HepG2 (cell line): Measurements from ENCODE around the gene CHRM5. TPM values are rescaled to one million over a fixed set of nuclear protein-coding genes. Genes with fewer than 3 reads are reported as not detected.

Experiments
- ATAC-seq: fragments of 200-7000 bp; cut with Tn5 transposase; 3 replicates; pipeline ENCODE4 v1.9.1; 2020; ENCODE audit warnings: mild to moderate bottlenecking, moderate library complexity
- BruUV-seq: library from RNA; stranded (reverse); fragments of 400-500 nt; replicated peaks from 2 replicates; lab custom pipeline; 2021; lab: Mats Ljungman, UMichigan
- CTCF ChIA-PET: fragments of 300-600 bp; formaldehyde crosslinking; extraction: SDS; loops from one replicate; lab custom pipeline; 2021; ENCODE audit warnings: low total read pairs, inconsistent platforms, low intra/inter-chr PET ratio; lab: Yijun Ruan, JAX
- POLR2A ChIA-PET: fragments of 350-600 bp; sonication (Branson Sonifier 250); formaldehyde crosslinking; loops from one replicate; lab custom pipeline; 2020; ENCODE audit warnings: antibody characterized with exemption, inconsistent platforms; lab: Yijun Ruan, JAX
- DNase-seq: peaks from one replicate; pipeline ENCODE4 v3.0.0-alpha.2; 2015; ENCODE audit warnings: low spot score
- FAIRE-seq: peaks from 3 replicates; lab custom pipeline; 2011; peaks lifted over from hg19 to GRCh38; lab: Jason Lieb, UNC
- H2AFZ ChIP-seq: one replicate; pipeline ENCODE4 v1.6.1; 2011; ENCODE audit warnings: low read length, inconsistent platforms
- H3K27ac ChIP-seq: fragments of 300-600 bp; 3 replicates; pipeline ENCODE4 v1.8.0; 2011; ENCODE audit warnings: mixed run types, mild to moderate bottlenecking, mixed read lengths, low read length, inconsistent platforms; ENCODE audit not compliant: insufficient read depth; ENCODE audit errors: extremely low read length
- H3K27me3 ChIP-seq, 2 experiments: fragments of 200-600 bp in 1 of 2; 2 replicates in 1 of 2; 3 replicates in 1 of 2; pipeline versions ENCODE4 v1.6.0 to v1.8.0; 2011; ENCODE audit warnings: low read length in 2 of 2, mild to moderate bottlenecking in 2 of 2, moderate library complexity in 2 of 2, inconsistent platforms in 1 of 2; ENCODE audit not compliant: insufficient read depth in 2 of 2, control insufficient read depth in 1 of 2
- H3K36me3 ChIP-seq, 2 experiments: fragments of 200-600 bp in 1 of 2; replicated peaks in 1 of 2; 2 replicates in 1 of 2; 3 replicates in 1 of 2; pipeline versions ENCODE4 v1.5.1 to v1.8.0; 2011; ENCODE audit warnings: low read length in 2 of 2, inconsistent platforms in 1 of 2; ENCODE audit not compliant: insufficient read depth in 2 of 2, control insufficient read depth in 1 of 2
- H3K4me1 ChIP-seq: 2 replicates; pipeline ENCODE4 v1.5.1; 2012; ENCODE audit warnings: low read length, inconsistent platforms; ENCODE audit not compliant: insufficient read depth
- H3K4me2 ChIP-seq: 2 replicates; pipeline ENCODE4 v1.6.0; 2011; ENCODE audit warnings: low read depth, low read length, inconsistent platforms
- H3K4me3 ChIP-seq, 3 experiments: fragments of 200-600 bp in 1 of 3; sonication (generic), shearing (Covaris generic) in 1 of 3; replicated peaks in 1 of 3; 2 replicates each; pipeline ENCODE4 v1.5.1; 2011 to 2016; ENCODE audit warnings: low read length in 3 of 3, inconsistent platforms in 2 of 3, low read depth in 2 of 3, mild to moderate bottlenecking in 2 of 3, control low read depth in 1 of 3, mixed read lengths in 1 of 3; ENCODE audit not compliant: insufficient read depth in 1 of 3
- H3K79me2 ChIP-seq: one replicate; pipeline ENCODE4 v1.6.1; 2011; ENCODE audit warnings: low read length, inconsistent platforms; ENCODE audit not compliant: insufficient read depth
- H3K9ac ChIP-seq: 2 replicates; pipeline ENCODE4 v1.6.0; 2011; ENCODE audit warnings: mild to moderate bottlenecking, low read depth, low read length, inconsistent platforms; ENCODE audit not compliant: insufficient read depth
- H3K9me3 ChIP-seq: 2 replicates; pipeline ENCODE4 v1.5.1; 2012; ENCODE audit warnings: mild to moderate bottlenecking, low read length
- H4K20me1 ChIP-seq: 2 replicates; pipeline ENCODE4 v1.6.0; 2011; ENCODE audit warnings: inconsistent platforms, mild to moderate bottlenecking, low read length, moderate library complexity; ENCODE audit not compliant: insufficient read depth
- ARID3A ChIP-seq: IDR thresholded peaks from 2 replicates; pipeline ENCODE4 v1.6.1; 2012; ENCODE audit warnings: low read depth, low read length, improper control_type of control experiment
- CREM ChIP-seq, 2 experiments: sonication (generic) in 1 of 2; formaldehyde crosslinking in 1 of 2; IDR thresholded peaks; 2 replicates each; pipeline versions ENCODE4 v1.4.0 to v1.6.1; 2016 to 2020; ENCODE audit warnings: antibody characterized with exemption in 1 of 2, mild to moderate bottlenecking in 1 of 2, missing genetic modification reagents in 1 of 2
- FIP1L1 ChIP-seq: fragments of 200-400 bp; formaldehyde crosslinking; IDR thresholded peaks from 2 replicates; pipeline ENCODE4 v1.6.1; 2018; ENCODE audit warnings: low read depth, mild to moderate bottlenecking, low read length, moderate library complexity, borderline replicate concordance; ENCODE audit not compliant: insufficient read depth
- KMT2B ChIP-seq: IDR thresholded peaks from 2 replicates; pipeline ENCODE4 v1.6.1; 2016; ENCODE audit warnings: missing genetic modification reagents, missing compliant biosample characterization
- NCOR1 ChIP-seq: fragments of 200-600 bp; sonication (generic); IDR thresholded peaks from 2 replicates; pipeline ENCODE4 v1.7.0; 2017; ENCODE audit warnings: antibody characterized with exemption, low read length, borderline replicate concordance
- NFATC3 ChIP-seq: sonication (generic); formaldehyde crosslinking; IDR thresholded peaks from 2 replicates; pipeline ENCODE4 v1.5.1; 2020; ENCODE audit warnings: mild to moderate bottlenecking, missing genetic modification reagents
- NR2F1 ChIP-seq, 2 experiments: fragments of 450-650 bp in 1 of 2; formaldehyde crosslinking in 1 of 2; IDR thresholded peaks; 2 replicates each; pipeline versions ENCODE4 v1.5.0 to v1.6.1; 2016 to 2020; ENCODE audit warnings: mild to moderate bottlenecking in 1 of 2, missing compliant biosample characterization in 1 of 2, missing genetic modification reagents in 1 of 2, moderate library complexity in 1 of 2
- SP2 ChIP-seq: sonication (generic); formaldehyde crosslinking; IDR thresholded peaks from 2 replicates; pipeline ENCODE4 v1.5.1; 2020; ENCODE audit warnings: mild to moderate bottlenecking, missing genetic modification reagents
- SRSF4 ChIP-seq: fragments of 200-400 bp; formaldehyde crosslinking; IDR thresholded peaks from one replicate; pipeline ENCODE4 v1.6.1; 2018; ENCODE audit warnings: mild to moderate bottlenecking, low read depth, low read length, moderate library complexity; ENCODE audit not compliant: poor library complexity, severe bottlenecking
- STAG1 ChIP-seq: sonication (generic); formaldehyde crosslinking; IDR thresholded peaks from 2 replicates; pipeline ENCODE4 v1.4.0; 2020; ENCODE audit warnings: missing genetic modification reagents
- ZNF552 ChIP-seq: sonication (generic); formaldehyde crosslinking; IDR thresholded peaks from 2 replicates; pipeline ENCODE4 v1.9.0; 2022; ENCODE audit warnings: missing genetic modification reagents, mild to moderate bottlenecking, borderline replicate concordance
- ZNF788 ChIP-seq: sonication (generic); formaldehyde crosslinking; IDR thresholded peaks from 2 replicates; pipeline ENCODE4 v1.5.0; 2020; ENCODE audit warnings: mild to moderate bottlenecking, missing genetic modification reagents, borderline replicate concordance
- ZUFSP ChIP-seq: sonication (generic); formaldehyde crosslinking; IDR thresholded peaks from 2 replicates; pipeline ENCODE4 v1.9.0; 2021; ENCODE audit warnings: missing genetic modification reagents, mild to moderate bottlenecking, borderline replicate concordance
- WGBS: methylation state at CpG from one replicate; pipeline ENCODE4 v1.1.6; 2017; ENCODE audit warnings: low lambda C conversion rate; 5-methylcytosine and 5-hydroxymethylcytosine counted together
- in situ Hi-C: cut with HindIII; loops from 2 replicates; pipeline ENCODE4 v1.10.0; 2017; ENCODE audit warnings: low pct_unique_long_range_greater_than_20kb; ENCODE audit not compliant: extremely low pct_ligation_motif_present
- intact Hi-C: fragments of 100-400 bp; cut with micrococcal nuclease; formaldehyde crosslinking; loops from one replicate; pipeline ENCODE4 v1.10.0; 2022; ENCODE audit not compliant: unreplicated experiment
- polyA plus RNA-seq, 8 experiments: library from polyadenylated mRNA; depleted of rRNA in 3 of 8; stranded (reverse) in 7 of 8; unstranded in 1 of 8; fragments of >200 nt; fragmentation: Illumina TruSeq in 4 of 8; extraction: Trizol in 4 of 8; gene quantifications; 2 replicates each; pipeline versions ENCODE4 v1.2.1 to v1.2.3, GENCODE V29; 2011 to 2016; ENCODE audit warnings: low read depth in 4 of 8, missing spikeins in 1 of 8, mixed read lengths in 1 of 8; ENCODE audit not compliant: insufficient read depth in 1 of 8
- total RNA-seq, 5 experiments: library from RNA; depleted of rRNA; stranded (reverse); fragments of >200 nt; fragmentation: Illumina TruSeq; extraction: Trizol; gene quantifications; 2 replicates each; pipeline ENCODE4 v1.2.3, GENCODE V29; 2016; ENCODE audit warnings: low read depth in 1 of 5
- TF ChIP-seq, protein P1 (sequence below): sonication (generic); formaldehyde crosslinking; IDR thresholded peaks from 2 replicates; pipeline ENCODE4 v1.4.0; 2020; ENCODE audit warnings: missing genetic modification reagents

Gene CHRM5
- total and polyA plus RNA-seq, 2 of the 13 experiments (the other 11 are each of a cell fraction or from before 2014, with no cell fraction given) = not detected

DNA sequence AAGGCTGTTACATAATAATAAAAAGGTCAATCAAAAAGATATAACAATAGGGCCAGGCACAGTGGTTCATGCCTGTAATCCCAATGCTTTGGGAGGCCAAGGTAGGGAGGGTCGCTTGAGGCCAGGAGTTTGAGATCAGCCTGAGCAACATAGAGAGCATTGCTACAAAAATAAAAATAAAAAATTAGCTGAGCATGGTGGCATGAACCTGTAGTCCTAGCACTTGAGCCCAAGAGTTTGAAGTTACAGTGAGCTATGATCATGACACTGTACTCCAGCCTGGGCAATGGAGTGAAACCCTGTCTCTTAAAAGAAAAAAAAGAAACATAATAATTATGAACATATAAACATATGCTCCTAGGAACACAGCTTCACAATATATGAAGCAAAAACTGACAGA, 41.4 kb downstream of the CHRM5 start:
- TF ChIP-seq CREM (IDR thresholded peaks at IDR 0.05) (no peak), CREM (CRISPR knock-in tag; IDR thresholded peaks at IDR 0.05) (no peak), ZNF552 (CRISPR knock-in tag) (no peak), STAG1 (CRISPR knock-in tag) (no peak), ZNF788 (CRISPR knock-in tag) (no peak), FIP1L1 (no peak), NCOR1 (no peak), SRSF4 (no peak)
- TF ChIP-seq, protein P1, sequence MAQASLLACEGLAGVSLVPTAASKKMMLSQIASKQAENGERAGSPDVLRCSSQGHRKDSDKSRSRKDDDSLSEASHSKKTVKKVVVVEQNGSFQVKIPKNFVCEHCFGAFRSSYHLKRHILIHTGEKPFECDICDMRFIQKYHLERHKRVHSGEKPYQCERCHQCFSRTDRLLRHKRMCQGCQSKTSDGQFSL (CRISPR knock-in tag) = no peak
- in situ Hi-C loops = no loop called here
- FAIRE-seq (no peak), DNase-seq (no peak), ATAC-seq (no peak)
- no peak overlapping the region for H3K4me3 ChIP-seq
- H3K27me3 ChIP-seq = no peaks in the 10 kb centered on the region
- H2AFZ ChIP-seq = no peak overlapping the region
- no peak overlapping the region for H3K9ac ChIP-seq
- intact Hi-C loops = no loop called here
- H3K79me2 ChIP-seq = no peaks in the 10 kb centered on the region
- ChIA-PET CTCF (no interaction called here), POLR2A (no interaction called here)
- no TSS peak for BruUV-seq
- H3K27ac ChIP-seq = no peak overlapping the region
- no peaks in the 10 kb centered on the region for H3K9me3 ChIP-seq
- no peak overlapping the region for H3K4me2 ChIP-seq
- no peaks in the 10 kb centered on the region for H3K4me1 ChIP-seq
- H4K20me1 ChIP-seq = no peaks in the 10 kb centered on the region
- H3K36me3 ChIP-seq = no peaks in the 10 kb centered on the region
- 94% methylated on average over 1 of the region's 1 CpG for WGBS

DNA sequence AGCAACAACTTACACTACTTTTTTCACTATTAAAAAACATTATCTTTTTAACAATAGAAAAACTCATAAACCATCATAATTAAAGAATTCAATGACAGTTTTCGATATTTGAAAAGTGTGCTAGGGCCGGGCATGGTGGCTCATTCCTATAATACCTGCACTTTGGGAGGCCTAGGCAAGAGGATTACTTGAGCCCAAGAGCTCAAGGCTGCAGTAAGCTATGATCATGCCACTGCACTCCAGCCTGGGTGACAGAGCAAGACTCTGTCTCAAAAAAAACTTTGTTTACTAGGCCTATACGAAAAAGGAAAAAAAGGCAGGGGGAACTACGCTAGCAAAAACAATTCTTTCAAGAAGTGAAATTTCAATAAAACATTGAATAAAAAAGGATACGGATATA, 42.6 kb downstream of the CHRM5 start:
- no TSS peak for BruUV-seq
- FAIRE-seq = no peak
- POLR2A ChIA-PET = no interaction called here
- no peak for TF ChIP-seq SP2 (CRISPR knock-in tag)
- TF ChIP-seq KMT2B (CRISPR knock-in tag) = no peak
- TF ChIP-seq NFATC3 = no peak
- no peak for TF ChIP-seq NR2F1 (CRISPR knock-in tag; IDR thresholded peaks at IDR 0.05)
- TF ChIP-seq ARID3A = no peak
- no peak for TF ChIP-seq ZUFSP (CRISPR knock-in tag)

More for the DNA sequence above, 42.6 kb downstream of the CHRM5 start:
- H3K4me2 ChIP-seq = no peak overlapping the region
- H3K27me3 ChIP-seq = no peaks in the 10 kb centered on the region
- 94% methylated on average over 5 of the region's 5 CpGs for WGBS
- H3K9ac ChIP-seq = no peak overlapping the region
- CTCF ChIA-PET = no interaction called here
- no peak for ATAC-seq
- H2AFZ ChIP-seq = no peak overlapping the region
- in situ Hi-C loops (no loop called here), intact Hi-C loops (no loop called here)
- no peak overlapping the region for H3K27ac ChIP-seq
- H3K9me3 ChIP-seq = no peaks in the 10 kb centered on the region
- no peak for DNase-seq
- H3K4me3 ChIP-seq = no peak overlapping the region
- H3K79me2 ChIP-seq = no peaks in the 10 kb centered on the region
- H3K4me1 ChIP-seq = no peaks in the 10 kb centered on the region
- H3K36me3 ChIP-seq = no peaks in the 10 kb centered on the region
- H4K20me1 ChIP-seq = no peaks in the 10 kb centered on the region
